ENCODE data around the gene CYB5R2. TPM values are rescaled to one million over a fixed set of nuclear protein-coding genes. Genes with fewer than 3 reads are reported as not detected.

Gene CYB5R2
- total and polyA plus RNA-seq, 2 experiments from 2014 or later, result 40.9 to 56.2 TPM

DNA sequence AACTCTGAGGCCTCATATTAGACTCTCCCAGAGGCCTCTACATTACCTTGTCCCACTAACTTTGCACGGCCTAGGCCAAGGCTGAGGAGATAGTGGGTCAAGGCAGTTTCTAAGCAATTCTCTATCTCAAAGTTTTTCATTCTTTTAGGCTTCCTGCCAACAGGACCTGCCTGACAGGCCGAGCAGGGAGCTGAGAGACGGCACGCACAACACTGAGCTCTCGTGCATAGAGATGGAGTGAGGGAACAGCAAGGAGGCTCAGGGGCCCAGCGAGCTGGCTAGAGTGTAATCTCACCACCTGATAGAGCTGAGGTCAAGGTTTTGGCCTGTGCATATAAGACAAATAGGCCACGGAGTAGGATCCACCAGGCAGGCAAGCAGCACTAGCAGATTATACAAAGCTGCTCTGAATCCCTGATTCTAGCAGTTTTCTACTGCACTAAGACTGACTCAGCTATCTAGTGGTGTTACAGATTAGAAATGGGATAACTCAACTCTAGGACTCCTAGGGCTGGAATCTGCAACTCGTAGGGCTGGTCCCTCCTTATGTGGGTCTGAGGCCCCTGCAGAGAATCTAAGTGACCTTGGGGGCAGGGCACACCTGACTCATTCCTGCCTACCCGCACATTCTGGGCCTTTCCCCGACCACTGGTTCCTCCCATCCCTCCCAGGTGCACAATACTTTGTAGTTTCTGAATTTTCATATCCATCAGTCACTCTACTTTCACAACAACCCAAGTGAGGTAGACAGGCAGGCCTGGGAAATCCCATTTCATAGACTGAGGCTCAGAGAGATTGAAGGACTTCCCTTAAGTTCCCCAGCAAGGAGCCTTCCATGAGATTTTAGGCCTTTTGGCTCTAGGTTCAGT is 1.7 kb downstream of the CYB5R2 start:
- peaks cover 14% of the 10 kb centered on the region; the same call in 1 of the 2 replicates for H3K4me1 ChIP-seq (ENCODE audit: insufficient read depth)
- no peak overlapping the region for H3K4me2 ChIP-seq
- H3K27ac Mint-ChIP-seq, result no peak overlapping the region

DNA sequence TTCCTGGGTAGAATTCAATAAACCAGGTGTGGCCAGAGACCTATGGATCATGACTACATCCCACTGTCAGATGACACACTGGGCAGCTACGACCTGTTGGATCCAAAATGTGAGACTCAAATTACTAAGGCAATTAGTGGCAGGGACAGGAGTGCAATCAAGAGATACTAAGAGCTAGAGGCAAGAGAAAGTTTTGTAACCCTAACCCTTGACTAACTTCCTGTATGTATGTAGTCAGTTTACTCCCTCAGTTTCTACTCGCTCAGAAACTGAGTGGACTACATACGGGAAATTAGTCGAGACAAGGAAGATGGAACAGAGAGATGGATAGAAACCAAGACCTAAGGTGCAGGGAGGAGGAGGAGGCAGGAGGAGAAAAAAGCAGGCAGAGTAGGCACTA is 2.7 kb downstream of the CYB5R2 start:
- H3K4me3 Mint-ChIP-seq, result no peak overlapping the region
- TF ChIP-seq POLR2AphosphoS5 (IDR thresholded peaks at IDR 0.05; ENCODE audit: low read depth) (no peak), STAT1 (IDR thresholded peaks at IDR 0.05; ENCODE audit: unreplicated experiment) (no peak)
- H4K20me1 ChIP-seq (replicated peaks; ENCODE audit: insufficient read depth), result no peaks in the 10 kb centered on the region
- H3K9me3 Mint-ChIP-seq, result no peaks in the 10 kb centered on the region; the same call in 2 of the 3 replicates
- H3K4me2 ChIP-seq, result no peak overlapping the region
- no peak for DNase-seq (ENCODE audit: low spot score)
- H3K36me3 Mint-ChIP-seq (ENCODE audit: low read depth), result peaks cover 41% of the 10 kb centered on the region
- H3F3A ChIP-seq (replicated peaks; ENCODE audit: low read depth), result 0 out of 2 replicates have a peak, but pooled peaks cover 3% of the 10 kb centered on the region
- no peak overlapping the region for H3K27ac Mint-ChIP-seq
- no peak overlapping the region for H3K4me3 ChIP-seq
- no peaks in the 10 kb centered on the region for H3K79me2 ChIP-seq (replicated peaks; ENCODE audit: insufficient read depth)
- H3K36me3 ChIP-seq (ENCODE audit: insufficient read depth), result peaks cover 7% of the 10 kb centered on the region; the same call in 1 of the 2 replicates
- ATAC-seq, result no peak
- peaks cover 14% of the 10 kb centered on the region for H3K27me3 Mint-ChIP-seq (ENCODE audit: insufficient read depth, low read depth, poor library complexity)
- no peaks in the 10 kb centered on the region for H3K9me2 ChIP-seq (ENCODE audit: insufficient read depth)
- H3K4me1 ChIP-seq (ENCODE audit: insufficient read depth), result peaks cover 9% of the 10 kb centered on the region; the same call in 1 of the 2 replicates
- peaks cover 28% of the 10 kb centered on the region for H3K4me1 Mint-ChIP-seq
- H3K27me3 ChIP-seq (ENCODE audit: insufficient read depth), result no peaks in the 10 kb centered on the region
- no peak overlapping the region for H2AFZ ChIP-seq
- no peak overlapping the region for H3K27ac ChIP-seq (ENCODE audit: low read depth)

More for the DNA sequence above, 1.7 kb downstream of the CYB5R2 start:
- H3K4me1 Mint-ChIP-seq, result peaks cover 30% of the 10 kb centered on the region
- H3K4me3 ChIP-seq, result no peak overlapping the region
- no peaks in the 10 kb centered on the region for H3K27me3 ChIP-seq (ENCODE audit: insufficient read depth)
- no peaks in the 10 kb centered on the region for H3K79me2 ChIP-seq (replicated peaks; ENCODE audit: insufficient read depth)
- no peaks in the 10 kb centered on the region for H4K20me1 ChIP-seq (replicated peaks; ENCODE audit: insufficient read depth)
- no peak overlapping the region for H3K4me3 Mint-ChIP-seq
- H2AFZ ChIP-seq, result no peak overlapping the region
- DNase-seq (ENCODE audit: low spot score) (no peak), ATAC-seq (no peak)
- H3K36me3 Mint-ChIP-seq (ENCODE audit: low read depth), result peaks cover 33% of the 10 kb centered on the region
- peaks cover 13% of the 10 kb centered on the region for H3K27me3 Mint-ChIP-seq (ENCODE audit: insufficient read depth, low read depth, poor library complexity)
- no peaks in the 10 kb centered on the region for H3K9me2 ChIP-seq (ENCODE audit: insufficient read depth)
- H3K27ac ChIP-seq (ENCODE audit: low read depth), result no peak overlapping the region
- TF ChIP-seq EZH2phosphoT487 (IDR thresholded peaks at IDR 0.05; ENCODE audit: unreplicated experiment) (no peak), EZH2 (IDR thresholded peaks at IDR 0.05; ENCODE audit: low read depth, unreplicated experiment) (no peak), ZNF331 (CRISPR knock-in tag; IDR thresholded peaks at IDR 0.05; ENCODE audit: low read depth) (no peak)
- TF ChIP-seq, protein P1, sequence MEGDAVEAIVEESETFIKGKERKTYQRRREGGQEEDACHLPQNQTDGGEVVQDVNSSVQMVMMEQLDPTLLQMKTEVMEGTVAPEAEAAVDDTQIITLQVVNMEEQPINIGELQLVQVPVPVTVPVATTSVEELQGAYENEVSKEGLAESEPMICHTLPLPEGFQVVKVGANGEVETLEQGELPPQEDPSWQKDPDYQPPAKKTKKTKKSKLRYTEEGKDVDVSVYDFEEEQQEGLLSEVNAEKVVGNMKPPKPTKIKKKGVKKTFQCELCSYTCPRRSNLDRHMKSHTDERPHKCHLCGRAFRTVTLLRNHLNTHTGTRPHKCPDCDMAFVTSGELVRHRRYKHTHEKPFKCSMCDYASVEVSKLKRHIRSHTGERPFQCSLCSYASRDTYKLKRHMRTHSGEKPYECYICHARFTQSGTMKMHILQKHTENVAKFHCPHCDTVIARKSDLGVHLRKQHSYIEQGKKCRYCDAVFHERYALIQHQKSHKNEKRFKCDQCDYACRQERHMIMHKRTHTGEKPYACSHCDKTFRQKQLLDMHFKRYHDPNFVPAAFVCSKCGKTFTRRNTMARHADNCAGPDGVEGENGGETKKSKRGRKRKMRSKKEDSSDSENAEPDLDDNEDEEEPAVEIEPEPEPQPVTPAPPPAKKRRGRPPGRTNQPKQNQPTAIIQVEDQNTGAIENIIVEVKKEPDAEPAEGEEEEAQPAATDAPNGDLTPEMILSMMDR (conservative IDR thresholded peaks at IDR 0.05; ENCODE audit: low read depth in 2 of 2), result no peak
- no peaks in the 10 kb centered on the region for H3K9me3 Mint-ChIP-seq
- 0 out of 2 replicates have a peak, but pooled peaks cover 3% of the 10 kb centered on the region for H3F3A ChIP-seq (replicated peaks; ENCODE audit: low read depth)
- peaks cover 7% of the 10 kb centered on the region; the same call in 1 of the 2 replicates for H3K36me3 ChIP-seq (ENCODE audit: insufficient read depth)

DNA sequence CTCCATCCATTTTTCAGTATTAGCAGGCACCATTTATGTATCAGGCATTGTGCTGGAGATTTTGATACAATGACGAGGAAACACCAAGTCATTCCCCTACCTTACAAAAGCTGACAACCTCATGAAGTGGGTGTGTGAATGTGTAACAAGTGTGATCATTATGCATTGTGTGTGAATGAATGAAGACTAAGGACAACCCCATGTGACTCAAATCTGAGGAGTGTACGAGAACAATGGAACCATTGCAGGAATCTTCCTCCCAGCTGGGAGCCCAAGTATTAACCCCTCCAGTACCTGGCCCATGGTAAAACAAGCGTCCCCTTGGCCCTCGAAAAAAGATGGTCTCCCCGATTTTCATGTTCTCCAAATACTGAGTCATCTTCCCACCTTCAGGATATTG is 4.4 kb downstream of the CYB5R2 start:
- H3K4me3 ChIP-seq, result no peak overlapping the region
- no peak overlapping the region for H3K27ac Mint-ChIP-seq
- no peaks in the 10 kb centered on the region for H3K79me2 ChIP-seq (replicated peaks; ENCODE audit: insufficient read depth)
- no peaks in the 10 kb centered on the region for H3K9me2 ChIP-seq (ENCODE audit: insufficient read depth)
- H3K9me3 Mint-ChIP-seq, result peaks cover 13% of the 10 kb centered on the region
- H2AFZ ChIP-seq, result no peak overlapping the region
- H3K36me3 ChIP-seq (ENCODE audit: insufficient read depth), result peaks cover 19% of the 10 kb centered on the region
- H3K4me2 ChIP-seq, result no peak overlapping the region
- H3K27ac ChIP-seq (ENCODE audit: low read depth), result no peak overlapping the region
- H3K4me1 Mint-ChIP-seq, result peaks cover 17% of the 10 kb centered on the region
- H3K27me3 ChIP-seq (ENCODE audit: insufficient read depth), result no peaks in the 10 kb centered on the region
- peaks cover 9% of the 10 kb centered on the region for H3K27me3 Mint-ChIP-seq (ENCODE audit: insufficient read depth, low read depth, poor library complexity)
- DNase-seq (ENCODE audit: low spot score), result no peak
- 0 out of 2 replicates have a peak, but pooled peaks cover 3% of the 10 kb centered on the region for H3F3A ChIP-seq (replicated peaks; ENCODE audit: low read depth)
- H3K4me3 Mint-ChIP-seq, result no peak overlapping the region
- ATAC-seq, result no peak
- H4K20me1 ChIP-seq (replicated peaks; ENCODE audit: insufficient read depth), result no peaks in the 10 kb centered on the region
- no peaks in the 10 kb centered on the region for H3K4me1 ChIP-seq (ENCODE audit: insufficient read depth)
- peaks cover 58% of the 10 kb centered on the region for H3K36me3 Mint-ChIP-seq (ENCODE audit: low read depth)
- TF ChIP-seq, protein P2, sequence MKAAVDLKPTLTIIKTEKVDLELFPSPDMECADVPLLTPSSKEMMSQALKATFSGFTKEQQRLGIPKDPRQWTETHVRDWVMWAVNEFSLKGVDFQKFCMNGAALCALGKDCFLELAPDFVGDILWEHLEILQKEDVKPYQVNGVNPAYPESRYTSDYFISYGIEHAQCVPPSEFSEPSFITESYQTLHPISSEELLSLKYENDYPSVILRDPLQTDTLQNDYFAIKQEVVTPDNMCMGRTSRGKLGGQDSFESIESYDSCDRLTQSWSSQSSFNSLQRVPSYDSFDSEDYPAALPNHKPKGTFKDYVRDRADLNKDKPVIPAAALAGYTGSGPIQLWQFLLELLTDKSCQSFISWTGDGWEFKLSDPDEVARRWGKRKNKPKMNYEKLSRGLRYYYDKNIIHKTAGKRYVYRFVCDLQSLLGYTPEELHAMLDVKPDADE (IDR thresholded peaks at IDR 0.05), result no peak
- TF ChIP-seq CREB1 (CRISPR knock-in tag; IDR thresholded peaks at IDR 0.05; ENCODE audit: low read depth), result no peak
